Raji (cell line): ENCODE measurements around the gene EZH1.

Experiments
- POLR2A ChIP-seq: IDR thresholded peaks from 2 replicates; pipeline ENCODE4 v1.6.1; 2011; ENCODE audit warnings: low read depth, low read length, control low read depth; ENCODE audit not compliant: insufficient read depth

EZH1 gene

GRCh38 chr17:42673885-42674754, 70.7 kb downstream of the EZH1 start:
- no peak for TF ChIP-seq POLR2A

GRCh38 chr17:42673266-42673884, 71.5 kb downstream of the EZH1 start:
- no peak for TF ChIP-seq POLR2A

- TF ChIP-seq POLR2A: no peak
Measured at GRCh38 chr17:42672038-42672437, 72.8 kb downstream of the EZH1 start.

DNA sequence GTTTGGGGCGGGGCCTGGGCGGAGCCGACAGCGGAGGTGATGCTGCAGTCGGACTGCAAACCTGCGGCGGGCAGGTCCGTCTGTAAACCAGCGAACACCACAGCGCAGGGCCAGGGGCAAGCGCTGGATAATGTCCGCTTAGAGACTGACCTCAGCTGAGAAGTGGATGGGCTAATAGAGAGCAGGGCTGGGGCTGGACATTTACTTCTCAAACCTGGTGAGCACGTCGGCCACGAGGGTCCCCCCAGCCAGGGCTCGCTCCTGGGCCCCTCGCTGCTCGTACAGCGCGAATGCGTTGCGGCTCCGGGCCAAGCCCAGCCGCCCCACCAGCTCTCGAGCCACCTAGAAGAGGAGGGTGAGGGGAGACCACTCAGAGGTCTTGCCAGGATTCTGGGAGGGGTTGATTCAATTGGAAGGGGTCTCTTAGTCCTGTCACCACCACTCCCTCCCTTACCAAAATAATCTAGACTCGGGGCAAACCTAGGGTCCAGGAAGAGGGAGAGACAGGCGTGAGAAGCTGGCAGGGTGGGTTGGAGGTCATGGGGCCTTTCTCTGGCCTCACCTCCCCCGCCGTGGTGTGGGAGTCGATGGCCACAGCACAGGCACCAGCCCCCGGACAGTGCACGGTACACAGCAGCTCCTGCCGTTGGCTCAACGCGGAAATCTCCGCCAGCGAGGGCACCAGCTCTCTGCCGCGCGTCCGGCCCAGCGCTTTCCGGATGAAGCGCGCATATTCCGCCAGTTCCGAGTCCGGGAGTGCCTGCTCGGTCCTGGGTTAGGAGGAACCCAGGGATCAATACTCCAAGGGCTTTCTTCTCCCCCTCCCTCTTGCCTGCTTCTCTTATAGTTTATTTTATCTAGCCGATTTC, 73.8 kb downstream of the EZH1 start:
- no peak for TF ChIP-seq POLR2A

GRCh38 chr17:42669977-42670788, 74.7 kb downstream of the EZH1 start:
- no peak for TF ChIP-seq POLR2A

DNA sequence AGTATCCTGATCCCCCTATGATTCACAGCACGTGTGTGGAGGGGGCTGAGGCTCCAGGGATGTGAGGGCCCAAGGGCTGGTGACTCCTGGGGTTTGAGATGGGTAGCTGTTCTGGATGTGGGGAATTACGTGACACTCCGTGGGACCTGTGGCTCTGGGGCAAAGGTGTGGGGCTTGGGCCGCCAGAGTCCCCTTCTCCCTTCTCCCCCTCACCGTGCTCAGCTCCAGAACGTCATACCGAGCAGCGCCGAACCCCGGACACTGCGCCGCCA, 75.2 kb downstream of the EZH1 start:
- TF ChIP-seq POLR2A: no peak

GRCh38 chr17:42667088-42667951, 77.5 kb downstream of the EZH1 start:
- no peak for TF ChIP-seq POLR2A

GRCh38 chr17:42665581-42666001, 79.2 kb downstream of the EZH1 start:
- TF ChIP-seq POLR2A: no peak

- TF ChIP-seq POLR2A: no peak
Measured at GRCh38 chr17:42660692-42661345, 84.0 kb downstream of the EZH1 start.

DNA sequence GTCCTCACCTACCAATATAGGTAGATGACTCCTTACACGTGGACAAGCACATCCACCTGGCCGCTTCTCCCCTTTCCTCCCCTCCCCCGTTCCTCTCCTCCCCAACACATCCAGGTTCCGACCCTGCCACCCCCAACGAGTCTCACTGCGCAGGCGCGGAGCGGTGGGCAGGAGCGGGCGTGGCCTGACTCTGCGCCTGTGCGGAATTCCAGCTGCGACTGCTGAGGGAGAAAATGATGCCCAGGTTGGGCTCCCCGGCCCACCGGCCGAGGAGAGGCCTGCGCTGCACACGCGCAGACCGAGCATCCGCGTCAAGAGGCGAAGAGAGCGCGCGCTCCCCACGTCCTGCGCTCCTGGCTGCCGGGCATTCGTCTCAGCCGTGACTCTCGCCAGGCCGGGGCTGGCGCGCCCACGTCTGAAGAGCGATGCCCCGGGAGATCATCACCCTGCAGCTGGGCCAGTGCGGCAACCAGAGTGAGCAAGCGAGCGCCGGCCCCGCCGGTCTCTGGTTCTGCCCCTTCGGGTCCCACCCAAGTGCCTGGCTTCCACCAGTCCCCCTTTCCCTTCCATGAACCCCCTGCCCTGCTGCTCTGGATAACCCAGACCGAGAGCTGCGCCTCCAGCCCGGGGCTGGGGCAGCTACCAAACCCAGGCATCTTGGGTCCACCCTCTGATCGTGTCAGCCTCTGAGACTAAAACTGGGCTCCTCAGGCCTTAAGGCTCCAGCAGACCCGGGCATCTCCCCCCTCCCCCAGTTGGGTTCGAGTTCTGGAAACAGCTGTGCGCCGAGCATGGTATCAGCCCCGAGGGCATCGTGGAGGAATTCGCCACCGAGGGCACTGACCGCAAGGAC, 85.5 kb downstream of the EZH1 start, which contains the start of gene TUBG2:
TUBG2 (plus strand) TSS at position 206 of the 853 bp plus-strand sequence; CDS start at position 426, 220 bp downstream.
- TF ChIP-seq POLR2A: peak; percentile 86

- no peak for TF ChIP-seq POLR2A
Measured at GRCh38 chr17:42657824-42658588, 86.8 kb downstream of the EZH1 start.

DNA sequence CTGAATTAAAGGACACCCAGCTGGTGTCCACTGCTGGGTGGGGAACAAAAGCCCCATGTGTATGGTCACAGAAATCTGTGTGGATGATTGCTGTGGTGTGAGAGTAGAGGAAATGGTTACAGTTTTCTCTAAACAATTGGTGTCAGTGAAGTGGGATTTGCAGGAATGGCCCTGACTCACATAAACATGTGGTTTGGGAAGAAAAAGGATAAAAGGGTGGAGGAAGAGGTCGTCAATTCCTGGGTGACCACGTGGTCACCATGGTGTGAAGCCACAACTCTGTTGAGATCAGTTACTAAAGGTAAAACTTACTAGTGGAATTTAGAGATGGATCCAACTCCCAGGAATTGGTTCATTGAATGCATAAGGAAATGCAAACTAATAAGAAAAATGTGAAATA, 89.3 kb downstream of the EZH1 start:
- TF ChIP-seq POLR2A: no peak
